Ishikawa (cell line): ENCODE measurements around the gene CRMP1.

Experiments used
- EP300 ChIP-seq: IDR thresholded peaks from 2 replicates; pipeline ENCODE4 v1.6.1; 2012; ENCODE audit warnings: borderline replicate concordance
- RAD21 ChIP-seq: IDR thresholded peaks from 2 replicates; pipeline ENCODE4 v1.6.1; 2012; ENCODE audit warnings: low read depth
- REST ChIP-seq: IDR thresholded peaks from 2 replicates; pipeline ENCODE4 v1.6.1; 2012; ENCODE audit warnings: low read depth, mild to moderate bottlenecking
- TAF1 ChIP-seq: IDR thresholded peaks from 2 replicates; pipeline ENCODE4 v1.6.1; 2012; ENCODE audit warnings: low read depth, mild to moderate bottlenecking
- USF1 ChIP-seq: IDR thresholded peaks from 2 replicates; pipeline ENCODE4 v1.6.1; 2012

- TF ChIP-seq USF1 (no peak), REST (no peak), TAF1 (no peak), RAD21 (no peak), EP300 (no peak)
Observed at GRCh38 chr4:5924461-5925125, 31.7 kb upstream of the CRMP1 start.
